ENCODE data around the gene FBXL13. TPM values are rescaled to one million over a fixed set of nuclear protein-coding genes. Genes with fewer than 3 reads are reported as not detected.
"Not testable (repeated sequence)": the region's sequence is repeated elsewhere in the genome, so short reads cannot be mapped to it uniquely, and the experiment has no call there.

The FBXL13 gene
- total RNA-seq, 1 donor from 2014 or later: 4.0 TPM

DNA sequence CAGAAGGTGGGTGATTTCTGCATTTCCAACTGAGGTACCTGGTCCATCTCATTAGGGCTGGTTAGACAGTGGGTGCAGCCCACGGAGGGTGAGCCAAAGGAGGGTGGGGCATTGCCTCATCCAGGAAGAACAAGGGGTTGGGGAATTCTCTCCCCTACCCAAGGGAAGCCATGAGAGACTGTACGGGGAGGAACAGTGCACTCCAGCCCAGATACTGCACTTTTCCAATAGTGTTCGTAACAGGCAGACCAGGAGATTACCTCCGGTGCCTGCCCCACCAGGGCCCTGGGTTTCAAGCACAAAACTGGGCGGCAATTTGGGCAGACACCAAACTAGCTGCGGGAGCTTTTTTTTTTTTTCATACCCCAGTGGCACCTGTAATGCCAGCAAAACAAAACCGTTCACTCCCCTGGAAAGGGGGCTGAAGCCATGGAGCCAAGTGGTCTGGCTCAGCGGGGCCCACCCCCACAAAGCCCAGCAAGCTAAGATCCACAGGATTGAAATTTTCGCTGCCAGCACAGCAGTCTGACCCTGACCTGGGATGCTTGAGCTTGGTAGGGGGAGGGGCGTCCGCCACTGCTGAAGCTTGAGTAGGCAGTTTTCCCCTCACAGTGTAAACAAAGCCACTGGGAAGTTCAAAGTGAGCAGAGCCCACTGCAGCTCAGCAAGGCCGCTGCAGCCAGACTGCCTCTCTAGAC, 31.6 kb upstream of the FBXL13 start:
- DNase-seq (ENCODE audit: extremely low spot score, unreplicated experiment): peak; percentile 72
- TF ChIP-seq, protein P1, sequence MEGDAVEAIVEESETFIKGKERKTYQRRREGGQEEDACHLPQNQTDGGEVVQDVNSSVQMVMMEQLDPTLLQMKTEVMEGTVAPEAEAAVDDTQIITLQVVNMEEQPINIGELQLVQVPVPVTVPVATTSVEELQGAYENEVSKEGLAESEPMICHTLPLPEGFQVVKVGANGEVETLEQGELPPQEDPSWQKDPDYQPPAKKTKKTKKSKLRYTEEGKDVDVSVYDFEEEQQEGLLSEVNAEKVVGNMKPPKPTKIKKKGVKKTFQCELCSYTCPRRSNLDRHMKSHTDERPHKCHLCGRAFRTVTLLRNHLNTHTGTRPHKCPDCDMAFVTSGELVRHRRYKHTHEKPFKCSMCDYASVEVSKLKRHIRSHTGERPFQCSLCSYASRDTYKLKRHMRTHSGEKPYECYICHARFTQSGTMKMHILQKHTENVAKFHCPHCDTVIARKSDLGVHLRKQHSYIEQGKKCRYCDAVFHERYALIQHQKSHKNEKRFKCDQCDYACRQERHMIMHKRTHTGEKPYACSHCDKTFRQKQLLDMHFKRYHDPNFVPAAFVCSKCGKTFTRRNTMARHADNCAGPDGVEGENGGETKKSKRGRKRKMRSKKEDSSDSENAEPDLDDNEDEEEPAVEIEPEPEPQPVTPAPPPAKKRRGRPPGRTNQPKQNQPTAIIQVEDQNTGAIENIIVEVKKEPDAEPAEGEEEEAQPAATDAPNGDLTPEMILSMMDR (conservative IDR thresholded peaks at IDR 0.05): no peak

DNA sequence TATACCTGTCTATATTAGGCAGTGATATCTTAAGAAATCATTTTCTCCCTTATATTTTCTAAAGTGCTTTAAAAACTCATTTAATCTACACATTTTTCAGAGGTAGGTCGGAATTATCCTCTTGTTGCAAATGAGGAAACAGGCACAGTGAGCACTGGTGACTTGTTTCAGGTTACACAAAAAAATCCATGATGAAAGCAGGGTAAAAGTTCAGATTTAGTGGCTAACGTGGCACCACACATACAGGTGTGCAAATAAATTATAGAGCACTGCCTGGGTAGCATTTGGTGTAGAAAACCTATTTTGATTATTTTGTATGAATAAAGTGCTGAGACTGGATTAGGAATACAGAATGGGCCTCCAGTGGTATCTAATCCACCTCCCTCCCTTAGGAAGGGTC, 26.9 kb upstream of the FBXL13 start:
- Mint-ChIP-seq H3K36me3 (peaks cover 19% of the 10 kb centered on the region), H3K27me3 (no peaks in the 10 kb centered on the region), H3K4me1 (ENCODE audit: unreplicated experiment) (peaks cover 8% of the 10 kb centered on the region), H3K27ac (no peak overlapping the region), H3K9me3 (no peaks in the 10 kb centered on the region), H3K4me3 (no peak overlapping the region)
- TF ChIP-seq, protein P1 (conservative IDR thresholded peaks at IDR 0.05): no peak
- DNase-seq (ENCODE audit: extremely low spot score, unreplicated experiment): no peak

More for the DNA sequence above, 31.6 kb upstream of the FBXL13 start:
- Mint-ChIP-seq H3K4me3 (peak overlapping the region; percentile 35), H3K36me3 (peaks cover 41% of the 10 kb centered on the region), H3K27me3 (no peaks in the 10 kb centered on the region), H3K9me3 (no peaks in the 10 kb centered on the region), H3K27ac (peak overlapping the region; percentile 40), H3K4me1 (ENCODE audit: unreplicated experiment) (peaks cover 20% of the 10 kb centered on the region)

DNA sequence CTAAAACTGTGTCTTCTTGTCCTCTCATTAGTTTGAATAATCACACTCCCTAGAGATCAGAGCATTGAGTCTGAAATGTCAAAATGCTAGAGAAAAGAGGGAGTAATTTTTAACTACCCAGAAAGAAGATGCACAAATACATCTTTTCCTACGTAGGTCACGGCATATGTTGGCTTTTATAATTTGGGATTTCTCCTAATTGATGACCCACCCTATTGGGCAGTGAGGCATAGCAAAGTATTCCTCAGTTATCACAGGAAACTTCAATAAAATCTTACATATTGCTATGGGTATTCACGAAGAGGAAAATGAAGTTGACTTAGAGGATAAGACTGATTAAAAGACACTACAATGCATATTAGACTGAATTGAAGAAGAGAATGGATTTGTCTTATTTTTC, 25.8 kb upstream of the FBXL13 start:
- TF ChIP-seq, protein P1 (conservative IDR thresholded peaks at IDR 0.05): no peak
- no peaks in the 10 kb centered on the region for H3K9me3 Mint-ChIP-seq

DNA sequence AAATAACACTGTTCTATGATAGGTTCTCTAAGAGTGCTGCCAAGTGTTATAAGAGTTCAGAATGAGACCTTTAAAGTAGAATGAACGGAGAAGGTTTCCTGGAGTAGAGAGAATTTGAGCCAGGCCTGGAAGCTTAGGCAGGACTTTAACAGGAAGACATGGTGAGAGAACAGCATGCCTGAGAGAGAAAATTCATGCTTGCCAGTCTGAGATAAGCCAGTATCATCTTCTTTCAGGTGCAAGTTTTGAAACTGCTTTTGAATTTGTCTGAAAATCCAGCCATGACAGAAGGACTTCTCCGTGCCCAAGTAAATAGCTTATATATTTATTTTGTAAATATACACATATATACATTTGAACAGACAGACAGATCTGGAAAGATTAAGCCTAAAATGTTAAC, 22.4 kb upstream of the FBXL13 start:
- Mint-ChIP-seq H3K4me3 (no peak overlapping the region), H3K36me3 (peaks cover 28% of the 10 kb centered on the region), H3K4me1 (ENCODE audit: unreplicated experiment) (no peaks in the 10 kb centered on the region), H3K9me3 (no peaks in the 10 kb centered on the region), H3K27me3 (no peaks in the 10 kb centered on the region), H3K27ac (no peak overlapping the region)
- TF ChIP-seq, protein P1 (conservative IDR thresholded peaks at IDR 0.05): no peak
- no peak for DNase-seq (ENCODE audit: extremely low spot score, unreplicated experiment)

More for the DNA sequence above, 25.8 kb upstream of the FBXL13 start:
- Mint-ChIP-seq H3K4me3 (no peak overlapping the region), H3K27me3 (no peaks in the 10 kb centered on the region), H3K27ac (no peak overlapping the region), H3K36me3 (peaks cover 22% of the 10 kb centered on the region), H3K4me1 (ENCODE audit: unreplicated experiment) (no peaks in the 10 kb centered on the region)
- DNase-seq (ENCODE audit: extremely low spot score, unreplicated experiment): no peak

DNA sequence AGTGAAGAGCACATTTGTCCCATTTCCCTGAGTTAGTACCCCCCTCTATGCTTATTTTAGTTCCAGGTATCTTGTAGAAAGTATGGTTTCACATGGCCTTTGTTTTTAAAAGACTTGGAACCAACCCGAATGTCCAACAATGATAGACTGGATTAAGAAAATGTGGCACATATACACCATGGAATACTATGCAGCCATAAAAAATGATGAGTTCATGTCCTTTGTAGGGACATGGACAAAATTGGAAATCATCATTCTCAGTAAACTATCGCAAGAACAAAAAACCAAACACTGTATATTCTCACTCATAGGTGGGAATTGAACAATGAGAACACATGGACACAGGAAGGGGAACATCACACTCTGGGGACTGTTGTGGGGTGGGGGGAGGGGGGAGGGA, 21.0 kb upstream of the FBXL13 start:
- not testable (repeated sequence) for H3K27ac Mint-ChIP-seq; H3K27me3 Mint-ChIP-seq; H3K9me3 Mint-ChIP-seq; H3K4me3 Mint-ChIP-seq; DNase-seq (ENCODE audit: extremely low spot score, unreplicated experiment); H3K4me1 Mint-ChIP-seq (ENCODE audit: unreplicated experiment)
- peaks cover 29% of the 10 kb centered on the region for H3K36me3 Mint-ChIP-seq

DNA sequence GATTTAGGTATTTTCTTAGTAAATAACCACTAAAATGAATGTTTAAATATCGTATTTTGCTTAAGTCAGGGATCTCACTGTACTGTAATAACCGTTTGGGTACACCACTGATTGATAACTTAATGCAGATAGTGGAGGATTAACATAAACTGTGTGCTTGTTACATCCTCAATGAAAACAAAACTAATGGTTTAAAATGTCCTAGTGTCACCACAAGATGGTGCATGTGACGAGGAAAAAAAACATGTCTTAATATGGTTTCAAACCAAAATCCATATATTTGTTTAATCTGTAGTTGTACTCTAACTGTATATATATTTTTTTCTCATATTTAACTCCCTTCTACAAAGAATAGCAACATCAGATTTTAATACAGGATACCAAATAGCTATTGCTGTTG, 19.5 kb upstream of the FBXL13 start:
- TF ChIP-seq, protein P1 (conservative IDR thresholded peaks at IDR 0.05): peak; percentile 42

More for the DNA sequence above, 19.5 kb upstream of the FBXL13 start:
- H3K4me1 Mint-ChIP-seq (ENCODE audit: unreplicated experiment): no peaks in the 10 kb centered on the region
- no peaks in the 10 kb centered on the region for H3K9me3 Mint-ChIP-seq
- no peak for DNase-seq (ENCODE audit: extremely low spot score, unreplicated experiment)
- no peak overlapping the region for H3K4me3 Mint-ChIP-seq
- H3K27ac Mint-ChIP-seq: no peak overlapping the region
- H3K27me3 Mint-ChIP-seq: no peaks in the 10 kb centered on the region
- peaks cover 32% of the 10 kb centered on the region for H3K36me3 Mint-ChIP-seq

Data from type B pancreatic cell (in vitro differentiated cells).